K562 (cell line): Measurements from ENCODE around the gene INHA. TPM values are rescaled to one million over a fixed set of nuclear protein-coding genes. Genes with fewer than 3 reads are reported as not detected.

ENCODE experiments used
- ATAC-seq: fragments of 200-7000 bp; cut with Tn5 transposase; 3 replicates; pipeline ENCODE4 v1.9.1; 2020; ENCODE audit warnings: moderate library complexity
- BruUV-seq: library from RNA; stranded (reverse); fragments of 400-500 nt; replicated peaks from 2 replicates; lab custom pipeline; 2021; lab: Mats Ljungman, UMichigan
- CTCF ChIA-PET: fragments of 300-600 bp; formaldehyde crosslinking; extraction: SDS; loops from one replicate; lab custom pipeline; 2021; ENCODE audit warnings: low intra/inter-chr PET ratio; lab: Yijun Ruan, JAX
- POLR2A ChIA-PET: fragments of 300-600, 350-650 bp; sonication (Branson Sonifier 250); formaldehyde crosslinking; extraction: SDS; loops from one replicate; lab custom pipeline; 2021; ENCODE audit warnings: antibody characterized with exemption, inconsistent platforms; lab: Yijun Ruan, JAX
- DNase-seq, 4 experiments: peaks; one replicate each; pipeline versions ENCODE4 v3.0.0 to v3.0.0-alpha.2; 2011 to 2018; ENCODE audit warnings: low spot score in 3 of 4, mixed read lengths in 3 of 4; ENCODE audit errors: extremely low read depth in 1 of 4
- FAIRE-seq: peaks from 2 replicates; lab custom pipeline; 2011; peaks lifted over from hg19 to GRCh38; lab: Jason Lieb, UNC
- H2AFZ ChIP-seq: 2 replicates; pipeline ENCODE4 v1.6.0; 2011; ENCODE audit warnings: low read depth, low read length, control low read depth, inconsistent platforms
- H3K27ac ChIP-seq: fragments of 200-600 bp; 3 replicates; pipeline ENCODE4 v1.8.0; 2011; ENCODE audit warnings: low read depth, mild to moderate bottlenecking, control low read depth, inconsistent platforms, low read length, moderate library complexity, mixed read lengths; ENCODE audit errors: extremely low read depth
- H3K27me3 ChIP-seq, 2 experiments: fragments of 300-600 bp in 1 of 2; 2 replicates in 1 of 2; 3 replicates in 1 of 2; pipeline versions ENCODE4 v1.6.0 to v1.8.0; 2011; ENCODE audit warnings: inconsistent platforms in 2 of 2, low read length in 2 of 2, mild to moderate bottlenecking in 1 of 2, mixed read lengths in 1 of 2, moderate library complexity in 1 of 2; ENCODE audit not compliant: control insufficient read depth in 2 of 2, insufficient read depth in 2 of 2
- H3K36me3 ChIP-seq: fragments of 300-600 bp; 3 replicates; pipeline ENCODE4 v1.8.0; 2011; ENCODE audit warnings: mild to moderate bottlenecking, low read length, inconsistent platforms; ENCODE audit not compliant: control insufficient read depth, insufficient read depth
- H3K4me1 ChIP-seq, 2 experiments: fragments of 200-600 bp in 1 of 2; replicated peaks in 1 of 2; 2 replicates in 1 of 2; 3 replicates in 1 of 2; pipeline versions ENCODE4 v1.5.1 to v1.8.0; 2011; ENCODE audit warnings: inconsistent platforms in 2 of 2, low read length in 2 of 2, mild to moderate bottlenecking in 1 of 2, mixed read lengths in 1 of 2, moderate library complexity in 1 of 2; ENCODE audit not compliant: control insufficient read depth in 2 of 2, insufficient read depth in 2 of 2
- H3K4me2 ChIP-seq: 2 replicates; pipeline ENCODE4 v1.6.1; 2011; ENCODE audit warnings: low read length, control low read depth, inconsistent platforms, mixed read lengths; ENCODE audit not compliant: insufficient read depth
- H3K4me3 ChIP-seq: fragments of 200-600 bp; sonication (generic), shearing (Covaris generic); 2 replicates; pipeline ENCODE4 v1.5.1; 2016; ENCODE audit warnings: control low read depth, inconsistent platforms
- H3K79me2 ChIP-seq: fragments of 200-600 bp; 3 replicates; pipeline ENCODE4 v1.8.0; 2011; ENCODE audit warnings: low read length, inconsistent platforms; ENCODE audit not compliant: control insufficient read depth, insufficient read depth
- H3K9ac ChIP-seq, 2 experiments: 2 replicates each; pipeline versions ENCODE4 v1.6.0 to v1.6.1; 2011; ENCODE audit warnings: low read depth in 2 of 2, low read length in 2 of 2, control low read depth in 1 of 2, inconsistent platforms in 1 of 2, mild to moderate bottlenecking in 1 of 2, mixed read lengths in 1 of 2; ENCODE audit not compliant: insufficient read depth in 1 of 2
- H3K9me1 ChIP-seq: one replicate; pipeline ENCODE4 v1.6.0; 2011; ENCODE audit warnings: inconsistent platforms, mild to moderate bottlenecking, low read length, moderate library complexity; ENCODE audit not compliant: control insufficient read depth, insufficient read depth
- H3K9me3 ChIP-seq: replicated peaks from 2 replicates; pipeline ENCODE4 v1.5.1; 2011; ENCODE audit warnings: low read depth, low read length, inconsistent platforms; ENCODE audit not compliant: control insufficient read depth, insufficient read depth
- H4K20me1 ChIP-seq: replicated peaks from 2 replicates; pipeline ENCODE4 v1.6.1; 2011; ENCODE audit warnings: low read length, inconsistent platforms, mixed read lengths; ENCODE audit not compliant: control insufficient read depth, insufficient read depth
- CHD4 ChIP-seq: fragments of 200-600 bp; sonication (generic); IDR thresholded peaks from 3 replicates; pipeline ENCODE4 v1.6.1; 2012; ENCODE audit warnings: low read depth, mild to moderate bottlenecking, mixed read lengths, low read length, inconsistent platforms; ENCODE audit not compliant: insufficient read depth, insufficient replicate concordance, poor library complexity, severe bottlenecking
- EWSR1 ChIP-seq: fragments of 450-650 bp; IDR thresholded peaks from 2 replicates; pipeline ENCODE4 v1.6.1; 2018; ENCODE audit warnings: borderline replicate concordance, mild to moderate bottlenecking, low read depth, moderate library complexity; ENCODE audit not compliant: partially characterized antibody
- FUS ChIP-seq: fragments of 200-400 bp; formaldehyde crosslinking; optimal IDR thresholded peaks from 2 replicates; pipeline ENCODE3; 2017; ENCODE audit warnings: low read depth, low read length
- GTF2A2 ChIP-seq: IDR thresholded peaks from 2 replicates; pipeline ENCODE4 v1.6.1; 2016; ENCODE audit warnings: mild to moderate bottlenecking, missing genetic modification characterization, missing compliant biosample characterization
- HSF4 ChIP-seq: fragments of 250-450 bp; sonication (Bioruptor Pico); IDR thresholded peaks from 2 replicates; pipeline ENCODE4 v2.1.2; 2022; ENCODE audit warnings: mild to moderate bottlenecking, moderate library complexity, borderline replicate concordance
- NCOA6 ChIP-seq: fragments of 450-650 bp; IDR thresholded peaks from 2 replicates; pipeline ENCODE4 v1.6.1; 2017; ENCODE audit warnings: mild to moderate bottlenecking
- NFE2 ChIP-seq: IDR thresholded peaks from 2 replicates; pipeline ENCODE4 v1.6.1; 2014; ENCODE audit warnings: antibody characterized with exemption, low read depth
- RUNX1 ChIP-seq: sonication (generic); IDR thresholded peaks from 2 replicates; pipeline ENCODE4 v1.6.1; 2016; ENCODE audit warnings: antibody characterized with exemption, low read depth
- TEAD1 ChIP-seq, 2 experiments: fragments of 450-650 bp in 1 of 2; sonication (generic) in 1 of 2; formaldehyde crosslinking; IDR thresholded peaks; 2 replicates each; pipeline versions ENCODE4 v1.4.0 to v1.8.0; 2020 to 2022; ENCODE audit warnings: mild to moderate bottlenecking in 2 of 2, missing genetic modification reagents in 1 of 2
- TFE3 ChIP-seq: fragments of 450-650 bp; formaldehyde crosslinking; IDR thresholded peaks from 2 replicates; pipeline ENCODE4 v1.4.0; 2020; ENCODE audit warnings: mild to moderate bottlenecking, mixed read lengths
- ZNF347 ChIP-seq: fragments of 450-650 bp; formaldehyde crosslinking; IDR thresholded peaks from 2 replicates; pipeline ENCODE4 v1.4.0; 2020; ENCODE audit warnings: low read depth, mild to moderate bottlenecking, moderate library complexity
- WGBS: fragments of 100-300 bp; shearing (Covaris generic); methylation state at CpG from one replicate; pipeline ENCODE4 v1.1.6; 2016; ENCODE audit warnings: low coverage, mixed read lengths; ENCODE audit not compliant: insufficient coverage; ENCODE audit errors: missing lambda C conversion rate; 5-methylcytosine and 5-hydroxymethylcytosine counted together
- in situ Hi-C: fragments of 300-500 bp; cut with MboI; formaldehyde crosslinking; loops from 4 replicates; pipeline ENCODE4 v1.15.0; 2018; ENCODE audit warnings: inconsistent platforms, mixed read lengths
- intact Hi-C: fragments of 100-400 bp; cut with micrococcal nuclease; formaldehyde crosslinking; loops from 2 replicates; pipeline ENCODE4 v1.14.2; 2022
- polyA plus RNA-seq, 8 experiments: library from polyadenylated mRNA; depleted of rRNA in 4 of 8; stranded (reverse) in 5 of 8; unstranded in 3 of 8; fragments of >200 nt; fragmentation: Nextera tagmentation in 2 of 8; fragmentation: Illumina TruSeq in 1 of 8; extraction: Ambion mirVana in 2 of 8; extraction: Trizol in 1 of 8; gene quantifications; 2 replicates each; pipeline versions ENCODE4 v1.2.1 to v1.2.3, GENCODE V29; 2011 to 2014; ENCODE audit warnings: inconsistent platforms in 1 of 8, missing spikeins in 1 of 8
- total RNA-seq, 7 experiments: library from RNA; depleted of rRNA in 6 of 7; stranded (reverse); fragments of >200 nt in 6 of 7; fragmentation: Illumina TruSeq in 2 of 7; extraction: Trizol in 2 of 7; gene quantifications; 2 replicates each; pipeline versions ENCODE4 v1.2.1 to v1.2.3, GENCODE V29; 2011 to 2021; ENCODE audit warnings: low replicate concordance in 1 of 7

Gene INHA
- total and polyA plus RNA-seq, 9 of the 15 experiments (the other 6 are each of a cell fraction or from before 2014, with no cell fraction given), result 0.07 to 1.9 (median 0.40) TPM

GRCh38 chr2:219556413-219556812, 15.7 kb upstream of the INHA start:
- Histone ChIP-seq H3K4me1 (peaks cover 2 to 54% of the 10 kb centered on the region in 2 experiments; a peak in 3 of 5 replicates), H3K4me2 (no peak overlapping the region), H3K9me1 (no peaks in the 10 kb centered on the region), H3K79me2 (no peaks in the 10 kb centered on the region), H3K27me3 (peaks cover 0 to 8% of the 10 kb centered on the region in 2 experiments; a peak in 3 of 5 replicates), H3K9me3 (no peaks in the 10 kb centered on the region), H3K27ac (no peak overlapping the region), H4K20me1 (no peaks in the 10 kb centered on the region), H2AFZ (no peak overlapping the region), H3K9ac (no peak overlapping the region), H3K4me3 (no peak overlapping the region), H3K36me3 (no peaks in the 10 kb centered on the region)
- ATAC-seq, result no peak
- intact Hi-C loops (no loop called here), in situ Hi-C loops (no loop called here)
- POLR2A ChIA-PET, result no interaction called here
- TF ChIP-seq RUNX1 (no peak), GTF2A2 (tag) (no peak), HSF4 (CRISPR knock-in tag) (no peak), EWSR1 (no peak), ZNF347 (CRISPR knock-in tag) (no peak), TFE3 (no peak), TEAD1 (CRISPR knock-in tag; IDR thresholded peaks at IDR 0.05) (no peak), CHD4 (no peak), FUS (no peak), NFE2 (no peak), NCOA6 (no peak)
- 43% methylated on average over 14 of the region's 19 CpGs for WGBS
- no peak for DNase-seq
- no peak for FAIRE-seq
- BruUV-seq, result no TSS peak
- CTCF ChIA-PET, result no interaction called here
